ENCODE results near the gene MAGEA10. TPM values are rescaled to one million over a fixed set of nuclear protein-coding genes. Genes with fewer than 3 reads are reported as not detected.
"Not testable (repeated sequence)": the region's sequence is repeated elsewhere in the genome, so short reads cannot be mapped to it uniquely, and the experiment has no call there.

Gene MAGEA10
- total RNA-seq (ENCODE audit: unreplicated experiment), result not detected
- long read RNA-seq, result 0 reads

DNA sequence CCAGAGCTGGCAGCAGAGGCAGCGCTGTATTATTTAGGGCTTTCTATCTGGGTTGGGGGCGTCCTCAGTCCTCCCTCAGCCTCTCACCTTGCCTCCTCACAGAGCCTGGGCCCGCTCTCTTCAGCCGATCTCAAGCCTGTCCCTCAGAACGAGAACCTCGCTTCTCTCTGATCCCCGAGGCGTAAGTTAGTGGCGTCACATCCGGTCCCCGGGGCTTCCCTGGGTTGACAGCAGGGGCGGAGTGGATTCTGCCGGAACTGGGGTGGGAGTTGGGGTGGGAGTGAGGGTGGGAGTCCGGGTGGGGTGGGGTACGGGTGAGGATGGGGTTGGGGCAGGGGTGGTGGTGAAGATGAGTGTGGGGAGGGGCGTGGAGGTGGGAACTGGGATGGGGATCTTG, at the start of gene MAGEA10:
TSS of gene MAGEA10 (minus strand) at position 190 of the 397 bp plus-strand sequence. CDS start 2,957 bp downstream, outside the sequence.
- no peaks in the 10 kb centered on the region for H3K9me3 Mint-ChIP-seq (ENCODE audit: unreplicated experiment)
- H3K27me3 Mint-ChIP-seq (ENCODE audit: unreplicated experiment), result no peaks in the 10 kb centered on the region
- H3K4me1 Mint-ChIP-seq (ENCODE audit: unreplicated experiment), result no peaks in the 10 kb centered on the region
- TF ChIP-seq, protein P1, sequence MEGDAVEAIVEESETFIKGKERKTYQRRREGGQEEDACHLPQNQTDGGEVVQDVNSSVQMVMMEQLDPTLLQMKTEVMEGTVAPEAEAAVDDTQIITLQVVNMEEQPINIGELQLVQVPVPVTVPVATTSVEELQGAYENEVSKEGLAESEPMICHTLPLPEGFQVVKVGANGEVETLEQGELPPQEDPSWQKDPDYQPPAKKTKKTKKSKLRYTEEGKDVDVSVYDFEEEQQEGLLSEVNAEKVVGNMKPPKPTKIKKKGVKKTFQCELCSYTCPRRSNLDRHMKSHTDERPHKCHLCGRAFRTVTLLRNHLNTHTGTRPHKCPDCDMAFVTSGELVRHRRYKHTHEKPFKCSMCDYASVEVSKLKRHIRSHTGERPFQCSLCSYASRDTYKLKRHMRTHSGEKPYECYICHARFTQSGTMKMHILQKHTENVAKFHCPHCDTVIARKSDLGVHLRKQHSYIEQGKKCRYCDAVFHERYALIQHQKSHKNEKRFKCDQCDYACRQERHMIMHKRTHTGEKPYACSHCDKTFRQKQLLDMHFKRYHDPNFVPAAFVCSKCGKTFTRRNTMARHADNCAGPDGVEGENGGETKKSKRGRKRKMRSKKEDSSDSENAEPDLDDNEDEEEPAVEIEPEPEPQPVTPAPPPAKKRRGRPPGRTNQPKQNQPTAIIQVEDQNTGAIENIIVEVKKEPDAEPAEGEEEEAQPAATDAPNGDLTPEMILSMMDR (IDR thresholded peaks at IDR 0.05; ENCODE audit: unreplicated experiment), result no peak
- no peak within 1 kb of the TSS for H3K4me3 Mint-ChIP-seq (ENCODE audit: unreplicated experiment)
- DNase-seq (ENCODE audit: low spot score), result no peak
- H3K27ac Mint-ChIP-seq (ENCODE audit: unreplicated experiment), result no peak within 1 kb of the TSS
- H3K36me3 Mint-ChIP-seq (ENCODE audit: low read depth, unreplicated experiment), result no peaks in the 10 kb centered on the region

DNA sequence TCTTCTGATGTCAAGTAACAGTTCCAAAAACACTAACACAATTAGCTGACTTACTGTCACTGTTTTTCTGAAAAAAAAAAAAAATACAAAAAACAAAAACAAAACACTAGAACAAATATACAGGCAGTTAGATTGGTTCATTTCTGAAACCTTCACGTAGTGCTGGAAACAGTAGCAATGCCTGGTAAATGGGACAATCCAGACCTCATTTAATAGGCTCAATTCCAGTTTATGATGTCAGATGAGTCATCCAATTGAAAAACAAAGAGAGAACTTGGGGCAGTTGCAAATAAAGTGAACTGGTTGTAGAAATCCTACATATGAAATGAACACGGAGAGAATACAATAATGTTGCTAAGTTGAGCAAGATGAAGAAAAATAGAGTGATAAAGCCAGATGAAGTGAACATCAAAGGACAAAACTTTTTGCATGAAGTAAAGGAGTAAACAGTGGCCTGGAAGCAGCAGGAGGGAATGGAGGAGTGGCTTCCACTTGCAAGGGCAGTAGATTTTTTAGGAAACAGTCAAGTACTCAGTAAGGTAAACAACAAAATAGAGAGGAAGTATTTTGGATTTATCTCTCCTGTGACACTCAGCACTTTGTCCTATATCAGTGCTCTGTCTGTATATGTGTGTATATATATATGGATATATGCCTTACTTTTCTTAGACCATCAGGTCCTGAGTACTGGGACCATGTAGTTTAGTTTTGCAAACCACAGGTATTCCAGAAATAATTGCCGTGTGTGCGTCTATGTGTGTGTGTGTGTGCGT, 39.3 kb upstream of the MAGEA10 start:
- no peak overlapping the region for H3K4me3 Mint-ChIP-seq (ENCODE audit: unreplicated experiment)
- H3K27me3 Mint-ChIP-seq (ENCODE audit: unreplicated experiment), result no peaks in the 10 kb centered on the region
- no peak for DNase-seq (ENCODE audit: low spot score)
- TF ChIP-seq, protein P1 (IDR thresholded peaks at IDR 0.05; ENCODE audit: unreplicated experiment), result no peak
- peaks cover 3% of the 10 kb centered on the region for H3K4me1 Mint-ChIP-seq (ENCODE audit: unreplicated experiment)
- peak overlapping the region; percentile 58 for H3K27ac Mint-ChIP-seq (ENCODE audit: unreplicated experiment)
- H3K36me3 Mint-ChIP-seq (ENCODE audit: low read depth, unreplicated experiment), result no peaks in the 10 kb centered on the region
- H3K9me3 Mint-ChIP-seq (ENCODE audit: unreplicated experiment), result no peaks in the 10 kb centered on the region

DNA sequence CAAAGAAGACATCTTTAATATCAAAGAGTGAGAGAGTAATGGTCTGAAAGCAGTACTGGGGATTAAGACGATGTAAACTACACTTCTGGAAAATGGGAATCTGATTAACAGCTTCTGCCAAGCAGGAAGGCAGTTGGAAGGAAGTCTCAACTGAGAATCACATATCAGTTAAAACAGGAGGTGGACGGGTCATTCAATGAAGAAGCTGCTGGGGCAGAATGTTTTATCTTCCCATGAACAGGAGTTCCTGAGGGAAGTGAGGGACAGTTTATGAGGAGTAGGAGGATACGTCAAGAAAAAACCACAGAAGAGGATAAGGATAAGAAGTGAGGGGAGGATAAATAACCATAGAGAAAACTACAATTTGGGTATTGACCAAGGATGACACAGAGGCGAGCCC, 38.7 kb upstream of the MAGEA10 start:
- TF ChIP-seq, protein P1 (IDR thresholded peaks at IDR 0.05; ENCODE audit: unreplicated experiment), result no peak
- H3K4me1 Mint-ChIP-seq (ENCODE audit: unreplicated experiment), result peaks cover 3% of the 10 kb centered on the region
- H3K9me3 Mint-ChIP-seq (ENCODE audit: unreplicated experiment), result no peaks in the 10 kb centered on the region
- H3K4me3 Mint-ChIP-seq (ENCODE audit: unreplicated experiment), result no peak overlapping the region
- H3K27me3 Mint-ChIP-seq (ENCODE audit: unreplicated experiment), result no peaks in the 10 kb centered on the region
- H3K27ac Mint-ChIP-seq (ENCODE audit: unreplicated experiment), result no peak overlapping the region
- no peaks in the 10 kb centered on the region for H3K36me3 Mint-ChIP-seq (ENCODE audit: low read depth, unreplicated experiment)
- no peak for DNase-seq (ENCODE audit: low spot score)

DNA sequence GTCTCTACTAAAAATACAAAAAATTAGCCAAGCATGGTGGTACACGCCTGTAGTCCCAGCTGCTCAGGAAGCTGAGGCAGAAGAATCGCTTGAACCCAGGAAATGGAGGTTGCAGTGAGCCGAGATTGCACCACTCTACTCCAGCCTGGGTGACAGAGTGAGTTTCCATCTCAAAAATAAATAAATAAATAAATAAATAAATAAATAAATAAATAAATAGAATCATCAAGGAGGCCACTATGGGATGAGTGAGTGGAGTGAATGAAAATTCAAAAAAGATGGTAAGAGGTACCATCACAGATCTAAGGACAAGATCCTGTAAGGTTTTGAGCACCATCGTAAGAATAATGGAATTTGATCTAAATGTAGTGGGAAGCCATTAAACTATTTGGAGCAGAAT, 37.5 kb upstream of the MAGEA10 start:
- not testable (repeated sequence) for H3K27me3 Mint-ChIP-seq (ENCODE audit: unreplicated experiment); H3K36me3 Mint-ChIP-seq (ENCODE audit: low read depth, unreplicated experiment); H3K27ac Mint-ChIP-seq (ENCODE audit: unreplicated experiment); H3K4me3 Mint-ChIP-seq (ENCODE audit: unreplicated experiment); DNase-seq (ENCODE audit: low spot score); H3K9me3 Mint-ChIP-seq (ENCODE audit: unreplicated experiment); H3K4me1 Mint-ChIP-seq (ENCODE audit: unreplicated experiment)

DNA sequence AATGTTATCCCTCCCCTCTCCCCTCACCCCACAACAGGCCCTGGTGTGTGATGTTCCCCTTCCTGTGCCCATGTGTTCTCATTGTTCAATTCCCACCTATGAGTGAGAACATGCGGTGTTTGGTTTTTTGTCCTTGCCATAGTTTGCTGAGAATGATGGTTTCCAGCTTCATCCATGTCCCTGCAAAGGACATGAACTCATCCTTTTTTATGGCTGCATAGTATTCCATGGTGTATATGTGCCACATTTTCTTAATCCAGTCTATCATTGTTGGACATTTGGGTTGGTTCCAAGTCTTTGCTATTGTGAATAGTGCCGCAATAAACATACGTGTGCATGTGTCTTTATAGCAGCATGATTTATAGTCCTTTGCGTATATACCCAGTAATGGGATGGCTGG, 35.5 kb upstream of the MAGEA10 start:
- not testable (repeated sequence) for H3K4me3 Mint-ChIP-seq (ENCODE audit: unreplicated experiment); H3K4me1 Mint-ChIP-seq (ENCODE audit: unreplicated experiment); H3K27ac Mint-ChIP-seq (ENCODE audit: unreplicated experiment); DNase-seq (ENCODE audit: low spot score); H3K27me3 Mint-ChIP-seq (ENCODE audit: unreplicated experiment); H3K36me3 Mint-ChIP-seq (ENCODE audit: low read depth, unreplicated experiment); H3K9me3 Mint-ChIP-seq (ENCODE audit: unreplicated experiment)

DNA sequence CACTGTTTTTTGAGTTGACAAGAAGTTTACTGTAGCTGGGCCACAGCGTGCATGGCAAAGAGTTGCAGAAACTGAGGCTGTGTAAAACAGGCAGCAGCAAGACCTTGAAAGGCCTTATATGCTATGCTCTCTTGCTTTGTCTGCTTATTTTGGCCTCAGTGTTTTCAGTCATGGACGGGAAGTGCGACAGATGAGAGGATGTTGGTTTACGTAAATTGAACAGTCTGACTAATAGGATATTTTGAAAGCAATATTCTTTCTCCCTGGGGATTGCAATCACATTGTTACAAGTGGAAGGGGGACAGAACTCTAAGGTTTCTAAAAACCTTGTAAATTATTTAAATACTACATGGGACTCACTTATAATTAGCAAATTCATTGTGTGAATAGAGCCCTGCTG, 32.2 kb upstream of the MAGEA10 start:
- TF ChIP-seq, protein P1 (IDR thresholded peaks at IDR 0.05; ENCODE audit: unreplicated experiment), result no peak
- no peak overlapping the region for H3K27ac Mint-ChIP-seq (ENCODE audit: unreplicated experiment)
- H3K36me3 Mint-ChIP-seq (ENCODE audit: low read depth, unreplicated experiment), result no peaks in the 10 kb centered on the region
- DNase-seq (ENCODE audit: low spot score), result no peak
- no peaks in the 10 kb centered on the region for H3K9me3 Mint-ChIP-seq (ENCODE audit: unreplicated experiment)
- H3K4me1 Mint-ChIP-seq (ENCODE audit: unreplicated experiment), result no peaks in the 10 kb centered on the region
- no peaks in the 10 kb centered on the region for H3K27me3 Mint-ChIP-seq (ENCODE audit: unreplicated experiment)
- H3K4me3 Mint-ChIP-seq (ENCODE audit: unreplicated experiment), result no peak overlapping the region
